ENCODE measurements around the gene SLC24A5. TPM values are rescaled to one million over a fixed set of nuclear protein-coding genes. Genes with fewer than 3 reads are reported as not detected.

SLC24A5 gene
- total RNA-seq, 1 donor from 2014 or later, result not detected

GRCh38 chr15:48121849-48122248, 1.1 kb downstream of the SLC24A5 start:
- no peak overlapping the region for H3K4me3 ChIP-seq
- no peaks in the 10 kb centered on the region for H3K36me3 ChIP-seq
- H3K4me1 ChIP-seq, result no peaks in the 10 kb centered on the region
- intact Hi-C loops (cut with DNase I), result no loop called here
- no peak overlapping the region for H3K27ac ChIP-seq
- H3K27me3 ChIP-seq, result no peaks in the 10 kb centered on the region
- TF ChIP-seq, protein P1, sequence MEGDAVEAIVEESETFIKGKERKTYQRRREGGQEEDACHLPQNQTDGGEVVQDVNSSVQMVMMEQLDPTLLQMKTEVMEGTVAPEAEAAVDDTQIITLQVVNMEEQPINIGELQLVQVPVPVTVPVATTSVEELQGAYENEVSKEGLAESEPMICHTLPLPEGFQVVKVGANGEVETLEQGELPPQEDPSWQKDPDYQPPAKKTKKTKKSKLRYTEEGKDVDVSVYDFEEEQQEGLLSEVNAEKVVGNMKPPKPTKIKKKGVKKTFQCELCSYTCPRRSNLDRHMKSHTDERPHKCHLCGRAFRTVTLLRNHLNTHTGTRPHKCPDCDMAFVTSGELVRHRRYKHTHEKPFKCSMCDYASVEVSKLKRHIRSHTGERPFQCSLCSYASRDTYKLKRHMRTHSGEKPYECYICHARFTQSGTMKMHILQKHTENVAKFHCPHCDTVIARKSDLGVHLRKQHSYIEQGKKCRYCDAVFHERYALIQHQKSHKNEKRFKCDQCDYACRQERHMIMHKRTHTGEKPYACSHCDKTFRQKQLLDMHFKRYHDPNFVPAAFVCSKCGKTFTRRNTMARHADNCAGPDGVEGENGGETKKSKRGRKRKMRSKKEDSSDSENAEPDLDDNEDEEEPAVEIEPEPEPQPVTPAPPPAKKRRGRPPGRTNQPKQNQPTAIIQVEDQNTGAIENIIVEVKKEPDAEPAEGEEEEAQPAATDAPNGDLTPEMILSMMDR (IDR thresholded peaks at IDR 0.05), result no peak
- no peak for TF ChIP-seq POLR2AphosphoS5 (IDR thresholded peaks at IDR 0.05; ENCODE audit: insufficient read depth in 1 of 2, low read depth in 1 of 2)
- TF ChIP-seq POLR2A (IDR thresholded peaks at IDR 0.05), result no peak
- DNase-seq (ENCODE audit: extremely low spot score in 2 of 2), result no peak
- no peaks in the 10 kb centered on the region for H3K9me3 ChIP-seq

- DNase-seq (ENCODE audit: extremely low spot score in 2 of 2), result no peak
- Histone ChIP-seq H3K27me3 (no peaks in the 10 kb centered on the region), H3K9me3 (no peaks in the 10 kb centered on the region), H3K36me3 (no peaks in the 10 kb centered on the region), H3K4me1 (no peaks in the 10 kb centered on the region), H3K27ac (no peak overlapping the region), H3K4me3 (no peak overlapping the region)
- TF ChIP-seq POLR2AphosphoS5 (IDR thresholded peaks at IDR 0.05; ENCODE audit: insufficient read depth in 1 of 2, low read depth in 1 of 2) (no peak), POLR2A (IDR thresholded peaks at IDR 0.05) (no peak)
- TF ChIP-seq, protein P1 (IDR thresholded peaks at IDR 0.05), result no peak
- intact Hi-C loops (cut with DNase I), result no loop called here
Observed at GRCh38 chr15:48126667-48127355, 6.0 kb downstream of the SLC24A5 start.

DNA sequence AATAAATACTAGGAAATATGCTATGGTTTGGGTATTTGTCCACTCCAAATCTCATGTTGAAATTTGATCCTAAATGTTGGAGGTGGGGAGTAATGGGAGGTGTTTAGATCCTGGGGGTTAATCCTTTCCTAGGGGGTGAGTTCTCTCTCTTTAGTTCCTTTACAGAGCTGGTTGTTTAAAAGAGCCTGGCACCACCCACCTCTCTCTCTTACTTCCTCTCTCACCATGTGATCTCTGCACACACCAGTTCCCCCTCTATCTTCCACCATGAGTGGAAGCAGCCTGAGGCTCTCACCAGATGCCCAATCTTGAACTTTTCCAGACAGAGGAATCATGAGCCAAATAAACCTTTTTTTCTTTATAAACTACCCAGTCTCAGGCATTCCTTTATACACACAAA, 10.5 kb downstream of the SLC24A5 start:
- TF ChIP-seq POLR2AphosphoS5 (IDR thresholded peaks at IDR 0.05; ENCODE audit: insufficient read depth in 1 of 2, low read depth in 1 of 2) (no peak), POLR2A (IDR thresholded peaks at IDR 0.05) (no peak)
- TF ChIP-seq, protein P1 (IDR thresholded peaks at IDR 0.05), result no peak
- no peaks in the 10 kb centered on the region for H3K9me3 ChIP-seq
- intact Hi-C loops (cut with DNase I), result no loop called here

DNA sequence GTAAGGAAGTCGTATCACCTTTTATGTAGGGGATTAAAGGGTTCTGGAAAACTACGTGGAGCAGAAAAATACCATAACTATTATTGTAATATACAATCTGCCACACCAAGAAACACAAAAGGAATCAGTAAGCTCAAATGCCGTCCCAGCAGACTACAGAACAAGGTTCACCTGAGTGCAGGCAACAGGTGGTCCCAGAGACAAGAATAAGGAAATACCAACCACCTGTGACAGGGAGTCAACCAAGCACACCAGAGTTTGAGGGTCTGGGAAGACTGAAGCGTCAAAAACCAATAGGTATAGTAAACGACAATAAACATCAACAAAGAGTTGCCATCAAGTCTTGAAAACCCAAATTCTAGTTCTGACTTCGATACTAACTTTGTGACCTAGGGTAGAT, 12.1 kb downstream of the SLC24A5 start:
- intact Hi-C loops (cut with DNase I), result no loop called here
- DNase-seq (ENCODE audit: extremely low spot score in 2 of 2), result no peak
- TF ChIP-seq, protein P1 (IDR thresholded peaks at IDR 0.05), result no peak
- TF ChIP-seq POLR2AphosphoS5 (IDR thresholded peaks at IDR 0.05; ENCODE audit: insufficient read depth in 1 of 2, low read depth in 1 of 2) (no peak), POLR2A (IDR thresholded peaks at IDR 0.05) (no peak)
- no peaks in the 10 kb centered on the region for H3K36me3 ChIP-seq
- H3K27ac ChIP-seq, result no peak overlapping the region
- H3K27me3 ChIP-seq, result no peaks in the 10 kb centered on the region
- H3K4me1 ChIP-seq, result no peaks in the 10 kb centered on the region
- H3K4me3 ChIP-seq, result no peak overlapping the region
- H3K9me3 ChIP-seq, result no peaks in the 10 kb centered on the region

More for the DNA sequence above, 10.5 kb downstream of the SLC24A5 start:
- Histone ChIP-seq H3K4me1 (no peaks in the 10 kb centered on the region), H3K36me3 (no peaks in the 10 kb centered on the region), H3K27ac (no peak overlapping the region), H3K27me3 (no peaks in the 10 kb centered on the region), H3K4me3 (no peak overlapping the region)
- DNase-seq (ENCODE audit: extremely low spot score in 2 of 2), result no peak

GRCh38 chr15:48143856-48144255, 23.1 kb downstream of the SLC24A5 start:
- DNase-seq (ENCODE audit: extremely low spot score in 2 of 2), result no peak

More at GRCh38 chr15:48143856-48144255, 23.1 kb downstream of the SLC24A5 start:
- intact Hi-C loops (cut with DNase I), result no loop called here
- TF ChIP-seq POLR2A (IDR thresholded peaks at IDR 0.05) (no peak), POLR2AphosphoS5 (IDR thresholded peaks at IDR 0.05; ENCODE audit: insufficient read depth in 1 of 2, low read depth in 1 of 2) (no peak)
- TF ChIP-seq, protein P1 (IDR thresholded peaks at IDR 0.05), result no peak
- H3K9me3 ChIP-seq, result no peaks in the 10 kb centered on the region
- no peak overlapping the region for H3K4me3 ChIP-seq
- H3K36me3 ChIP-seq, result no peaks in the 10 kb centered on the region
- peaks cover 12% of the 10 kb centered on the region for H3K4me1 ChIP-seq
- no peak overlapping the region for H3K27ac ChIP-seq
- no peaks in the 10 kb centered on the region for H3K27me3 ChIP-seq

Data from vagina (tissue), 2 donors.